Measurements from ENCODE around the gene ST3GAL3.

DNA sequence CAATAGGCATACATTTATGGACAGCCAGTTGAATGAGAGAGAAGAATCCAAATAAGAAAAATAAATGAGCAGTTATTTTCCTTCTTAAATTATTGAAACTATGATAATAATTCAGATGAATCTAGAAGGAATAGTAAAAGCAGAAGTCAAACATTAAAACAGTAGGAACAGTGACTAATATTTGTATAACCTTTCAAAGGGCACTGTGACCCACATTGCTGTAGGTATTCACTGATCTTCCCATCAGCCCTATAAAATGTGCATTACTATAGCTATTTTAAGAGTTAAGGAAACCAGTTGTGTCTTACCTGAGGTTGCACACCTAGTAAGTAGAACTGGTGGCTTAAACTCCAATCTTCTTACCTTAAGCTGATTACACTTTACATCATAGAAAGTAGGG is 123.5 kb downstream of the ST3GAL3 start:
- TF ChIP-seq, protein P1, sequence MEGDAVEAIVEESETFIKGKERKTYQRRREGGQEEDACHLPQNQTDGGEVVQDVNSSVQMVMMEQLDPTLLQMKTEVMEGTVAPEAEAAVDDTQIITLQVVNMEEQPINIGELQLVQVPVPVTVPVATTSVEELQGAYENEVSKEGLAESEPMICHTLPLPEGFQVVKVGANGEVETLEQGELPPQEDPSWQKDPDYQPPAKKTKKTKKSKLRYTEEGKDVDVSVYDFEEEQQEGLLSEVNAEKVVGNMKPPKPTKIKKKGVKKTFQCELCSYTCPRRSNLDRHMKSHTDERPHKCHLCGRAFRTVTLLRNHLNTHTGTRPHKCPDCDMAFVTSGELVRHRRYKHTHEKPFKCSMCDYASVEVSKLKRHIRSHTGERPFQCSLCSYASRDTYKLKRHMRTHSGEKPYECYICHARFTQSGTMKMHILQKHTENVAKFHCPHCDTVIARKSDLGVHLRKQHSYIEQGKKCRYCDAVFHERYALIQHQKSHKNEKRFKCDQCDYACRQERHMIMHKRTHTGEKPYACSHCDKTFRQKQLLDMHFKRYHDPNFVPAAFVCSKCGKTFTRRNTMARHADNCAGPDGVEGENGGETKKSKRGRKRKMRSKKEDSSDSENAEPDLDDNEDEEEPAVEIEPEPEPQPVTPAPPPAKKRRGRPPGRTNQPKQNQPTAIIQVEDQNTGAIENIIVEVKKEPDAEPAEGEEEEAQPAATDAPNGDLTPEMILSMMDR (IDR thresholded peaks at IDR 0.05; ENCODE audit: insufficient read depth, low read depth, low read length), result no peak
- no peak for TF ChIP-seq EZH2 (IDR thresholded peaks at IDR 0.05; ENCODE audit: insufficient read depth, low read length)

Measured in astrocyte (in vitro differentiated cells and primary cell).